Fibroblast of villous mesenchyme (primary cell): Measurements from ENCODE around the gene PCDHGB5. TPM values are rescaled to one million over a fixed set of nuclear protein-coding genes. Genes with fewer than 3 reads are reported as not detected.
A peak's percentile ranks its signal among the peaks of the same experiment; 100 is the strongest.
"Not testable (repeated sequence)": the region's sequence is repeated elsewhere in the genome, so short reads cannot be mapped to it uniquely, and the experiment has no call there.

ENCODE experiments used
- DNase-seq: peaks from one replicate; pipeline ENCODE4 v3.0.0-alpha.2; 2010; ENCODE audit warnings: low read depth
- H3K4me3 ChIP-seq: 2 replicates; pipeline ENCODE4 v1.5.1; 2011; ENCODE audit warnings: low read depth, mild to moderate bottlenecking, low read length
- CTCF ChIP-seq: IDR thresholded peaks from 2 replicates; pipeline ENCODE4 v1.5.1; 2012; ENCODE audit warnings: low read depth, mild to moderate bottlenecking, low read length; ENCODE audit not compliant: insufficient read depth
- total RNA-seq: library from RNA; depleted of rRNA; stranded (reverse); fragments of >200 nt; gene quantifications from 2 replicates; pipeline ENCODE4 v1.2.3, GENCODE V29; 2012

The PCDHGB5 gene
- total RNA-seq, 1 donor: 25.0 TPM

- no peak for TF ChIP-seq CTCF
- no peak overlapping the region for H3K4me3 ChIP-seq
- no peak for DNase-seq
Measured at GRCh38 chr5:141403387-141403786, 5.6 kb downstream of the PCDHGB5 start.

- peak; percentile 71 for TF ChIP-seq CTCF
- peak within 1 kb of the TSS; percentile 46 for H3K4me3 ChIP-seq
- peak; percentile 55 for DNase-seq
Measured at GRCh38 chr5:141407790-141408505, 10.2 kb downstream of the PCDHGB5 start, which contains the start of gene PCDHGB6. TSS of gene PCDHGB6 (plus strand) at chr5:141408021. CDS start at chr5:141408203, 182 bp downstream.

GRCh38 chr5:141409598-141410306 lies 12.0 kb downstream of the PCDHGB5 start:
- no peak overlapping the region for H3K4me3 ChIP-seq
- no peak for TF ChIP-seq CTCF
- no peak for DNase-seq

- H3K4me3 ChIP-seq: no peak overlapping the region
- no peak for DNase-seq
- no peak for TF ChIP-seq CTCF
Measured at GRCh38 chr5:141411575-141411974, 13.8 kb downstream of the PCDHGB5 start.

GRCh38 chr5:141412854-141413539 lies 15.2 kb downstream of the PCDHGB5 start, which contains the start of gene PCDHGA10:
TSS of gene PCDHGA10 (plus strand) at chr5:141412987. CDS start at chr5:141413176, 189 bp downstream.
- peak; percentile 83 for DNase-seq
- H3K4me3 ChIP-seq: peak within 1 kb of the TSS; percentile 70
- peak; percentile 86 for TF ChIP-seq CTCF

GRCh38 chr5:141413540-141414069 lies 15.9 kb downstream of the PCDHGB5 start:
- peak overlapping the region; percentile 70 for H3K4me3 ChIP-seq
- no peak for DNase-seq
- TF ChIP-seq CTCF: no peak

- not testable (repeated sequence) for H3K4me3 ChIP-seq, DNase-seq
Measured at GRCh38 chr5:141414548-141415274, 17.0 kb downstream of the PCDHGB5 start.

- not testable (repeated sequence) for DNase-seq, H3K4me3 ChIP-seq
Measured at GRCh38 chr5:141415275-141415618, 17.5 kb downstream of the PCDHGB5 start.
